Fibroblast of pulmonary artery (primary cell): ENCODE results near the gene FAM149A.

Experiments used
- DNase-seq: peaks from one replicate; pipeline ENCODE4 v3.0.0-alpha.2; 2010; ENCODE audit warnings: low read depth
- H3K4me3 ChIP-seq: replicated peaks from 2 replicates; pipeline ENCODE4 v1.5.1; 2011; ENCODE audit warnings: low read depth, mild to moderate bottlenecking, control low read depth, low read length, moderate library complexity
- TF ChIP-seq, protein P1 (sequence below): IDR thresholded peaks from 2 replicates; pipeline ENCODE4 v1.5.1; 2011; ENCODE audit warnings: mild to moderate bottlenecking, control low read depth, low read length, inconsistent platforms; ENCODE audit errors: missing control alignments

FAM149A gene

DNA sequence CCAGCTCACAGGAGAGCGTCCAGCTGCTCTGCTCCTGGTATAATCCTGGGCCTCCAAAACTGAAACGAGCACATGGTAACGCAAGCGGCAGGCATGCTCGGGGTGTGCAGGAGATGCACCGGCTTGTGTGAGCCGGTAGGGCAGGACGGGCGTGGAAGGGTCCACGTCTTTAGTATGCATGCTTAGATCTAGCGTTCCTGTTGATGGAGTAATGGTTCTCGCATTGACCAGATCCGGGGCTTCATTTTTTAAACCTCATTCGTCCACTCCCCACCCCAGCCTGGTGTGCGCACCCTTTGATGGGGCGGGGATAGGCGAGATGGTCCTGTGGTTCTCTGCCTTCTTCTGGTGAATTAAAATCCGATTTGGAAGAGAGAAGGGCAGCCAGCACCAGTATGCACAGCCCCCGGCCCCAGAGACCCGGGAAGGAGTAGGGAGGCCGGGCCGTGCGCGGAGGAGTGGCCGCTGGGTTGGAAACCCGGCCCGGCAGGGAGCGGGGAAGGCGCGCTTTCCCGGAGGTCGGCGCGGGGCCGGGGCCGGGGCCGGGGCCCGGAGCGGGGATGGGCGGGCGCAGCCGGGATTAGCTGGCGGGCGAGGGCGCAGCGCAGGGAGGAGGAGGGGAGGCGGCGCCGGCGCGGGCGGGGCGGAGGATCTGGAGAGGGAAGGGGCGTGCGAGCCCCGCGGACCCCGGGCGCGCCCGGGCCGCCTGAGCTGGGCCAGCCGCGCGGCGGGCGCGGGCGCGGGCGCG, 39.9 kb downstream of the FAM149A start:
- peak; percentile 59 for DNase-seq
- H3K4me3 ChIP-seq = peak overlapping the region; percentile 59
- TF ChIP-seq, protein P1, sequence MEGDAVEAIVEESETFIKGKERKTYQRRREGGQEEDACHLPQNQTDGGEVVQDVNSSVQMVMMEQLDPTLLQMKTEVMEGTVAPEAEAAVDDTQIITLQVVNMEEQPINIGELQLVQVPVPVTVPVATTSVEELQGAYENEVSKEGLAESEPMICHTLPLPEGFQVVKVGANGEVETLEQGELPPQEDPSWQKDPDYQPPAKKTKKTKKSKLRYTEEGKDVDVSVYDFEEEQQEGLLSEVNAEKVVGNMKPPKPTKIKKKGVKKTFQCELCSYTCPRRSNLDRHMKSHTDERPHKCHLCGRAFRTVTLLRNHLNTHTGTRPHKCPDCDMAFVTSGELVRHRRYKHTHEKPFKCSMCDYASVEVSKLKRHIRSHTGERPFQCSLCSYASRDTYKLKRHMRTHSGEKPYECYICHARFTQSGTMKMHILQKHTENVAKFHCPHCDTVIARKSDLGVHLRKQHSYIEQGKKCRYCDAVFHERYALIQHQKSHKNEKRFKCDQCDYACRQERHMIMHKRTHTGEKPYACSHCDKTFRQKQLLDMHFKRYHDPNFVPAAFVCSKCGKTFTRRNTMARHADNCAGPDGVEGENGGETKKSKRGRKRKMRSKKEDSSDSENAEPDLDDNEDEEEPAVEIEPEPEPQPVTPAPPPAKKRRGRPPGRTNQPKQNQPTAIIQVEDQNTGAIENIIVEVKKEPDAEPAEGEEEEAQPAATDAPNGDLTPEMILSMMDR = peak; percentile 18

DNA sequence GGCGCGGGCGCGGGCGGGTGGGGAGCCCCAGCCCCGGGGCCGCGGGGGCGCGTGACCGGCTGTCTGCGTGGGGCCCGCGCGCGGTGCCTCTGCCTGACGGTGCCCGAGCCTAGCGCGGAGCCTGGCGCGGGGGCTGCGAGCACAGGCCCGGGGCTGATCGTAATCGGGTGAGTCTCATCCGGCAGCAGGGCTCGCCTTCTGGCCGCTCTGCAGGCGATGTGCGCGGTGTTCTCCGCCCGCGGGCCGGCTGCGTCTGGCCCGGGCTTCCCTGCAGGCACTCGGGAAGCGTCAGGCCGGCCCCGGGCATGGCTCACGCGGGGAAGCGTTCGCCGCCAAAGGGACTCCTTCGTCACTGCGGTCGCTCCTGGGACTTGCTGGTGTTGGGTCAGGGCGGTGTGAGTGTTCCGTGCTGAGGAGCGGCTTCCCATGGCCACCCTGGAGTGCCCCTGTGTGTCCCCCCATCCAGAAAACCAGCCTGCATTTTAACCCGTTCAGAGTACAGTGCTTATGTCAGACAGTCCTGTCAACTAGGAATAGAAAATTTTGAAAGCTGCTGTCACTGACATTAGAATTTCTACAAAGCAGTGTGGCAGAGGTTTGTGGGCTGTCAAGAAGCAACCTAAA, 40.6 kb downstream of the FAM149A start:
- peak overlapping the region; percentile 59 for H3K4me3 ChIP-seq
- TF ChIP-seq, protein P1 = no peak
- DNase-seq = peak; percentile 66

- no peak for DNase-seq
Observed at GRCh38 chr4:186146458-186146857, 42.0 kb downstream of the FAM149A start.

GRCh38 chr4:186148336-186148975, 44.0 kb downstream of the FAM149A start:
- DNase-seq = no peak
- H3K4me3 ChIP-seq = no peak overlapping the region
- TF ChIP-seq, protein P1 = no peak

More at GRCh38 chr4:186146458-186146857, 42.0 kb downstream of the FAM149A start:
- TF ChIP-seq, protein P1 = no peak
- H3K4me3 ChIP-seq = no peak overlapping the region

- H3K4me3 ChIP-seq = no peak overlapping the region
Observed at GRCh38 chr4:186149872-186150271, 45.4 kb downstream of the FAM149A start.

GRCh38 chr4:186150926-186151325, 46.4 kb downstream of the FAM149A start:
- DNase-seq = no peak
- no peak overlapping the region for H3K4me3 ChIP-seq
- TF ChIP-seq, protein P1 = no peak

More at GRCh38 chr4:186149872-186150271, 45.4 kb downstream of the FAM149A start:
- TF ChIP-seq, protein P1 = peak; percentile 47
- DNase-seq = peak; percentile 66
